ENCODE results near the gene TBC1D12.
"Not testable (repeated sequence)": the region's sequence is repeated elsewhere in the genome, so short reads cannot be mapped to it uniquely, and the experiment has no call there.

The TBC1D12 gene

DNA sequence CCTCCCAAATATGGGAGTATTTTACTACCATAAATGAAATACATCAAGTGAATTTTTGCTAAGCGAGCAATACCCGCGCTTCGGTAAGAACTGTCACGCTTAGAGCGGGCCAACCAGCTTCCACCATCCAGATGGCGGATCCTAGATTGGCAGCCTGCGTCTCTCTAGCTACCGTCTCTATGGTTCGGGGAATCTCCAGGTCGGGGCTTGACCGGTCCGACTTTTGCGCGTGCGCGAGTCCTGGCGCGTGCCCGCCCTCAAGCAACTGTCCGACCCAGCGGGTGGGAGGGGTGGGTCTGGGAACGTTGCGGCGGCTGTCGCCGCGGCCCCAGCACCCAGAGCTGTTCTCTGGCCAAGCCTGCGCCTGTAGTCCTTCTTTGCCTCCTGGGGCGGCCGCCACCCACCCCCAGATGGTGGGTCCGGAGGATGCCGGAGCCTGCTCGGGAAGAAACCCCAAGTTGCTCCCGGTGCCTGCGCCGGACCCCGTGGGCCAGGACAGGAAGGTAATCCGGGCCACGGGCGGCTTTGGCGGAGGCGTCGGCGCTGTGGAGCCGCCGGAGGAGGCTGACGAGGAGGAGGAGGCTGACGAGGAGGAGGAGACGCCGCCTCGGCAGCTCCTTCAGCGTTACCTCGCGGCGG lies at the start of gene TBC1D12:
Gene TBC1D12 (plus strand): TSS at position 338 of the 639 bp plus-strand sequence. CDS start 73 bp downstream, at position 411.
- DNase-seq (ENCODE audit: low spot score), result no peak

DNA sequence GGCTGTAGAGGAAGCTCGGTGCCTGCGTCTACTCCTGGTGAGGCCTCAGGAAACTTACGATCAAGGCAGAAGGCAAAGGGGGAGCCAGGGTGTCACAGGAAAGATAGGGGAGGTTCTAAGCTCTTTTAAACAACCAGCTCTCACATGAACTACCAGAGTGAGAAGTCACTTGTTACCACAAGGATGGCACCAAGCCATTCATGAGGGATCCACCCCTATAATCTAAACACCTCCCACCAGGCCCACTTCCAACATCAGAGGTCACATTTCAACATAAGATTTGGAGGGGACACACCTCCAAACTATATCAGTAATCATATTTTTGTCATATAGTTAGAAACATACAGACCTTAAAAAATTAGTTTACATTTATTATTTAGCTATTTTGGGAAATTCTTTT lies 49.0 kb upstream of the TBC1D12 start:
- no peak for DNase-seq (ENCODE audit: low spot score)

DNA sequence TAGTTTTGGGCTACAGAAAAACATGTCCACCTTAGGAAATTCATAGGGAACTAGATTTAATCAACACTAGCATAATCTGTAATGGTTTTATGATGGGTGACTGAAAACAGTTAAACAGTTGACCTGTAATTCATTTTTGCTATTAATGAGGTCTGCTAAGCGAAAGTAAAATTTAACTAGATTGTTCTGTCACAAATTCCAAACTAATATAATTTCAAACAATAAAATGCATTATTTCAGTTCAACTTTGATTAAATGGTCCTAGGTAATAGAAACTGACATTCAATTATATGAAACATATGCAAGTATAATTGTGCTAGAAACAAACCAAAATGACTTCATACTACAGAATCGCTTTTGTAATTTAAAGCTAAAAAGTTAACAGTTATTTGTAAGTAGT lies 46.5 kb upstream of the TBC1D12 start:
- DNase-seq (ENCODE audit: low spot score), result no peak

DNA sequence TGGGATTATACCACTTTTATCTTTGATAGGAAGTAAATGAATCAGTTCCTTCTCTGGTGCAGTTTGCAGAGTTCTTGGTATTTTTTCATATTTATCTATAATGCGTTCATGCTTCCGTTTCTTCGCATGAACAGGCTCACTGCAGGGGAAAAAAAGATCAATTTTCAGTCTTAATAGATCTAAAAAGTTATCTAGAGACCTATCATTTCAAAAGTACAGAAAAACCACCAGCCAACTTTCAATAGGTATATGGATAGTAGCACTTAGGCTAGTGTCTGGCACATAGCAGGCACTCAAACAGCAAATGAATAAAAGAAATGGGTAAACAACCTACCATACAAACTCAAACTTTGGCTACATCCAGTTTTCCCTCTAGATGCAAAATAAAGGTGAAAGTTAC lies 45.1 kb upstream of the TBC1D12 start:
- DNase-seq (ENCODE audit: low spot score), result no peak

DNA sequence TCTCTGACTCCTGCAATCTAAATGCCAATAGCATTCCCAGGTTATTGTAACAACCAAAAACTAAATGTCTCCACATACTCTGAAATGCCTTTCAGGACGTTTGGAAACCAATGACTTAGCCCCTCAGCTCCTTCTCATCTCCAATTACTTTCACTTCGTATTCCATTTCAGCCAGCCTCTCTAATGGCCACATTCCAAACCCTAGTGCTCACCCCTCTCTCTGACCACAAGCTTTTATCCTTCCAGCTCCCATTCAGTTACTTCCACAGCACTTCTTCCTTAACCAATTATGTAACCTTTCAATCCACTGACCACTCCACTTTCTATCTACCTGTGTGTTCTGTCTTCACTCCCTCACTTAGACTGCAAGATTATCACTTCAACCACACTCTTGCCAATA lies 43.9 kb upstream of the TBC1D12 start:
- DNase-seq (ENCODE audit: low spot score), result no peak

DNA sequence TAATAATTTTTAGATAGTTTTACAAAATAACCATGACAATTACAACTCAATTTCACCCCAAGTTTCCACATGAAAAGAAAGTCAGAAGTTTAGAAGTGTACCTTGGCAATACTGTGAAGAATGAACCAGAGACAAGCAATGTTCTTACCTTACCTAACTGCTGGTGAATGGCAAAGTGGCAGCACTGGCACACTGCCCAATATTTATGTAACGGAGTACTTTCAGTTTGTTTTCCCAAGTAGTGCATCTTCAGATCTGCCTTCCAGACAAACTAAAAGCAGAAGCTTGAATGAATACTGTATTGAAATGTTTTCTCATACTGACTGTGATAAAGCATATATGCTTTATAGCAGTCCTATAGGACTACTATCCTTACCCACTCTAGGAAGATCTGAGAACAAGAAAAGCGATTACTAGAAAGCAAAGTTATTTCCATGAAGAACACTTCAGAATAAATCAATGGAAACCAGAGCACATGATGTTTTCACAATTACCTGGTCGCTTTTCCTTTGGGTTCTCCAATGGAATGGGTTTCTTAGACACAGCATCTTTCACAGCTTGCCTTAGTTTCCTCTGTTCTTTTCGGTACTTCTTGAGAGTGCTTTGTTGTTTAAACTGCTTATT lies 41.1 kb upstream of the TBC1D12 start:
- peak; percentile 20 for DNase-seq (ENCODE audit: low spot score)

DNA sequence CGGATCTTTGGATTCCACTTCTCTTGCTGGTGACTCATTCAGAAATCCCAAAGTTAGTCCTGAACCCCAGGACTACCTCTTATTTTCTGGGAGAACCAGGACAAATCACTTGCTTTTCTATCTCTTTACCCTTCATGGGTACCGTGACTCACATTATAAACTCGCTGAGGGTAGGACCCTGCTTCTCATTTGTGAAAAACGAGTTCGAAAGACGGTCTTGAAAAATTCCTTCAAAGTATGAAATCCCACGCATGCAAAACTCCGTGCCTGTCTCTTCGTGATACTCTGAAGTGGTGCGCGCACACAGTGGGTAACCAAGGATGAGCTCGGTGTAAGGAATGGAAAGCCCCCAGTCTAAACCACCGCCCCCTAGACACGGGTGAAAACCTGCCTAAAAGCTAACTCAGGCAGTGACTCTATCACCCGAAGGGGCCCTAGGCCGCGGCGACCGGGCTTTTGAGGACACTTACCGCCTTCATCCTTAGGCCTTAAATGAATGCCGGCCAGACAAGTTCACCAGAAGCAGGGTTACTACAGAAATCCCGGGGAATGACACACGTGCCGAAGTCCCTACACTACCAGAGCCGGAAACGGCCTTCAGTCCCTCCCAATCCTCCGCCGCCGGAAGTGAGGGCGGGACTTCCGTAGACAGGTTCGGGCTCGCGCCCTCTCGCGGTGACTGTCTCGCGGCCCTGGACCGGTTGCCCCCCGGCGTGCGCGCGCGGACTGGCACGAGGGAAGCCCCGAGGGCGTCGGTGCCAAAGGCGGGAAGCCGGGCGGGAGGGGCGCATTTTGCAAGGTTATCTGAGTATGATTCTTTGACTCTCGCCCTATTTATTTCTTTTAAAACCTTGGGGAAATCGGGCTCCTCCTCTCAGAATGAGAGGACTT lies 39.7 kb upstream of the TBC1D12 start, which contains the start of gene NOC3L:
Gene NOC3L (minus strand): TSS at position 580 of the 891 bp plus-strand sequence. CDS start 101 bp downstream, at position 479.
- peak; percentile 96 for DNase-seq (ENCODE audit: low spot score)

DNA sequence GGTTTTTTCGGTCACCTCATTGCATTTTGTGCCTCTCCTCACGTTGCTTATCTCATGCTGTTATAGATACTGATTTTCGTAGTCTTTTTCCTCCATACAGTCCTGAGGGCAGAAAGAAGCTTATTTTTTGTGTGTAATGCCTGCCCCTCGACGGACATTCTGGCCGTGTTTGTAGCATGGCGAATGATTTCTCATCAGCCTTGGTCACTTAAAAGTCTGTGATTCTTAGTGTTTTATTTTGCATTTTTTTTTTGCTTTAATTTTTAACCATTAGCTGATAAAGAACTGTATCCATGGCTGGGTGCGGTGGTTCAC lies 39.1 kb upstream of the TBC1D12 start:
- no peak for DNase-seq (ENCODE audit: low spot score)

DNA sequence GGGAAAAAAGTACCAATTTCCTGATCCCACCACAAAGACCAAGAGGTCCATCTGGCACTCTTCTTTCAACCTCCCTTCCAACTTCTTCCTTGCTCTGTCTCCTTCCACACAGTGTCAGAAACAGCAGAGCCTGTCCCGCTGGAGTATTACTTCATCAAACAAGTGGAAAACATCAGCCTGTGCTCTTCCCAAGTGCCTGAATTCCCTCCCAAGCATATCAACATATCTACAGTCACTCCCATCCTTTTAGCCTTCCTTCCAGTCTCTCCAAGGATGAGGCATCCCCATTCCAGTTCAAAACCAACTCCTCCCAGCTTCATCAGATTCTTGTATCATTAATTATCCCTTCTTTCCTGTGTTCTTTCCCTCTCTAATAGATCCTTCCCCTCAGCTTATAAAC lies 37.9 kb upstream of the TBC1D12 start:
- no peak for DNase-seq (ENCODE audit: low spot score)

DNA sequence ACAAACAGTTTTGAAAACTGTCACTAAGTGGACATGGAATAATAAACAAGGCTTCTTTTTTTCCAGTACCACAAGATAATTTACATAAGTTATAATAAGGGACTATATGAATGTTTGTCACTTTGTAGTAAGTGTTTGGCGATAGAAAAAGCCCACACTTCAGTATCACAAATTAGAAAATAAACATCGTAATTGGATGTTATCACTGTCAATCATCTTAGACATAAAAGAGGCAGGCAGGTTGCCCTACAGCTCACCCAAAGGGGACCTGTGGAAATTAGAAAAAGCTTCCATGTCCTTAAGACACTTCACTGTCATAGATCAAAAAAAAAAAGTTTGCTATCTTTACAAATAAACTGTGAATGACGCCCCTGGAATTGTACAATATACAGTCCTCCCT lies 36.0 kb upstream of the TBC1D12 start:
- DNase-seq (ENCODE audit: low spot score), result no peak

DNA sequence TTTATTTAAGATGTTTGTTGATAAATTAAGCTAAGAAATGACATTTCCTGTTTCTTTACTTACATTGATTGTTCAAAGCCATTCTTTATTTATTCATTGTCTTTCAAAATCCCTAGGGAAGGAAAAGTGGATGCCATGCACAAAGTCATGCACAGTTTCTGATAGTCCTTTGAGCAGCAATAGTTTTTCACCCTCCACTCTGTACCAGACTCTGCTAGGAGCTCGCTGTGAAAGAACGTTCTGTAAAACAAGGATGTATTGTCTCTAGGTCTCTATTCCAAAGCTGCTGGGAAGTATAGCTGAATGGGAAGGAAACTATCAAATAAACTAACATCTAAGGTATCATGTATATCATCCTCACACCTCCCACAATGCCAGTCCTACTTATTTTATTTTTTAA lies 31.8 kb upstream of the TBC1D12 start:
- no peak for DNase-seq (ENCODE audit: low spot score)

DNA sequence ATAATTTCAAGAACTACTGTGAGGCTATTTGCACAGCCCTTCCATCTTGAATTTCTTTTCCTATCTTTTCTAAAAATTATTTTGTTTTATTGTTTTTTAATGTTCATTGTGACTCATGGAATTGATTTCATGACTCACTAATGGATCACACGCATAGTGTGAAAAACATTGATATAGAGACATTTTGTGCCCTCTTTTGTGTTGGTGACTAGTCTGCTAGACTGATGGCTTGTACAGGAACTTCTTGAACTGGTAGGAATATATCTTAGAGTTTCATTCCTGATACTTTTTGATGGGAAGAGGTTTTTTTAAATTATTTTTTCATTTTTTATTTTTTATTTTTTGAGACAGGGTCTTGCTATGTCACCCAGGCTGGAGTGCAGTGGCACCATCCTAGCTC lies 27.0 kb upstream of the TBC1D12 start:
- no peak for DNase-seq (ENCODE audit: low spot score)

DNA sequence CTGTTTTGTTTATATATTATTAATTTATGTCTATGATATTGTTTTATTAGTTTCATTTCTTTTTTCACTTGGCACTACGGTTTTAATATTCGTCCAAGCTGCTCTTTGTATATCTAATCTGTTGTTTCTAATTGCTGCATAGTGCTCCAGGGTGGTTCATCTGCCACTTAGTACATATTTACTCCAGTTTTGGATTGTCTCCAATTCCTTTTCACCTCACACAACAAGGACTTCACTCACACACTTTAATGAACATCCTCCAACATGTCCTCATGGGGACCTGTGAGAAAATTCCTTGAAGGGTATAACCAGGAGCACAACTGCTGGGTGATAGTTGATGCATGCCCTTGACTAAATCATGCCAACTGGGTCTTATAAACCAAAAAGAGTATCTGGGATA lies 25.5 kb upstream of the TBC1D12 start:
- DNase-seq (ENCODE audit: low spot score), result no peak

DNA sequence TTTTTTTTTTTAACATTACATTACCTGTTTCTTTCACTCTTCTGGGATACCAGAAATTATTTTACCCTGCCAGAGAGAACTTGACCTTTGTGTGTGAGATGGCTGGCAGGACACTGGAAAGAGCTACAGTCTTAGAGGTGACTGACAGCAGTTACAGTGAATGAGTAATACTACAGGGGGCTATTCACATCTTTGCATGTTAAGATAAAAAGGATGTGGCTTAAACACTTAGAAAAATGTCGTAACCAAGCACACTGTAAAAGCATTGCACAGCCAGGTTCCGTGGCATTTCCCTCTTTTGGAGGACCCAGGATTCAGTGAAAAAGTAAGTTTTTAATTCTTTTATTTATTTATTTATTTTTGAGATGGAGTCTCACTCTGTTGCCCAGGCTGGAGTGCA lies 18.8 kb upstream of the TBC1D12 start:
- no peak for DNase-seq (ENCODE audit: low spot score)

DNA sequence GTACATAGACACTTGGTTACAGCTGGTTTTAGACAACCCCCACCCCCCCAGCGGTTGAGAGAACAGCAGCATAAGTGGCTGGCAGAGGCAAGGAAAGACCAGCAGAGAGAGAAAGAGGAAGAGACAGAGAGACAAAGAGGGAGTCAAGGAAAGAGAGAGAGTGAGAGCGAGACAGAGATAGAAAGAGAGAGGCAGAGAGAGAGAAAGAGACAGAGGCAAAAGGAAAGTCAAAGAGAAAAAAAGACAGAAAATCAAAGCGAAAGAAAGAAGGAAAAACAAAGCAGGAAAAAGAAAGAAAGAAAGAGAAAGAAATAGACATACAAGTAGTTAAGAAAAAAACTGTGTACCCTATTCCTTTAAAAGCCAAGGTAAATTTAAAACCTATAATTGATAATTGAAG lies 16.6 kb upstream of the TBC1D12 start:
- not testable (repeated sequence) for DNase-seq (ENCODE audit: low spot score)

DNA sequence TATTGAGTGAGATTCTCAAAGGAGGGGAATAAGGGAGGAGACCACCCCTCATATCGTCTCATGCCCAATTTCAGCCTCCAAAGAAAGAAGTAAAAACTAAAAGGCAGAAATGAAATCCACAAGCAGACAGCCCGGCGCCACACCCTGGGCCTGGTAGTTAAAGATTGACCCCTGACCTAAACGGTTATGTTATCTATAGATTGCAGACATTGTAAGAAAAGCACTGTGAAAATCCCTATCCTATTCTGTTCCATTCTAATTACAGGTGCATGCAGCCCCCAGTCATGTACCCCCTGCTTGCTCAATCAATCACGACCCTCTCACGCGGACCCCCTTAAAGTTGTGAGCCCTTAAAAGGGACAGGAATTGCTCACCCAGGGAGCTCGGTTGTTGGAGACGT lies 10.2 kb upstream of the TBC1D12 start:
- not testable (repeated sequence) for DNase-seq (ENCODE audit: low spot score)

DNA sequence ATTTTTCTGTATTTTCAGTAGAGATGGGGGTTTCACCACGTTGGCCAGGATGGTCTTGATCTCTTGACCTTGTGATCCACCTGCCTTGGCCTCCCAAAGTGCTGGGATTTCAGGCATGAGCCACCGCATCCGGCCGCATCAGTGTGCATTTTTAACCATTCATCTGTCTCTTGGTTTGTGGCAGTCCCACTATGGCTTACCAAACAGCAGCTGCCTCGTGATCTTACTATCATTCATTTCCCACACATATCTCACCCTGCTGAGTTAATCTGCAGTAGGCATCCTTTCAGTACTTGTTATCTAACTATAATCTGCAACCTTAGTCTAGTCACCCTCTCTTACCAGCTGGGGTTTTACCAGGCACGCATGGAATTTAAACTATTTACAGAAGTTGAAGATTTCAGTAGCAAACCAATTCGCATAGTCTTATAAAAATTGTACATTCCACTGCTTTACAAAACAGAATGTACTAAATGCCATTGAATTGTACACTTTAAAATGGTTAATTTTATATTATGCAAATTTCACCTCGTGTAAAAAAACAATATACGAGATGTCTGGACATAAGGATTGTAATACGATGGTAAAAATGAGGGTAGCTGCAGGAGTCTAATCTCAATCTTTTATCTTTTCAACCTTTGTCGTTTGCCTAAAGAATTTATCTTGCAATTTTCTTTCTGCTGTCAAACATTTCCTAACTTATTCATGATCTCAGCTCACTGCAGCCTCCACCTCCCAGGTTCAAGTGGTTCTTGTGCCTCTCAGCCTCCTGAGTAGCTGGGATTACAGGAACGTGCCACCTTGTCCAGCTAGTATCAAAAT lies 4.6 kb upstream of the TBC1D12 start:
- no peak for DNase-seq (ENCODE audit: low spot score)

DNA sequence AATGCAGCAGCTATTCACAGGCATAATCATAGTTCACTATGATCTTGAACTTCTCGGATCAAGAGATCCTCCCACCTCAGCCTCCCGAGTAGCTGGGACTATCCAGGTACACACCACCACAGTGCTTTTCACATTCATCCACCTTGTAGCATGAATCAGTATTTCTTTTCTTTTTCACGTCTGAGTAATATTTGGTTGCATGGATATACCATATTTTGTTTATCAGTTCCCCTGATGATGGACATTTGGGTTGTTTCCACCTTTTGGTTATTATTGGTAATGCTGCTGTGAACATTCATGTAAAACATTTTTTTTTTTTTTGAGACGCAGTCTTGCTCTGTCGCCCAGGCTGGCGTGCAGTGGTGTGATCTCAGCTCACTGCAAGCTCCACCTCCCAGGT lies 3.6 kb upstream of the TBC1D12 start:
- no peak for DNase-seq (ENCODE audit: low spot score)

DNA sequence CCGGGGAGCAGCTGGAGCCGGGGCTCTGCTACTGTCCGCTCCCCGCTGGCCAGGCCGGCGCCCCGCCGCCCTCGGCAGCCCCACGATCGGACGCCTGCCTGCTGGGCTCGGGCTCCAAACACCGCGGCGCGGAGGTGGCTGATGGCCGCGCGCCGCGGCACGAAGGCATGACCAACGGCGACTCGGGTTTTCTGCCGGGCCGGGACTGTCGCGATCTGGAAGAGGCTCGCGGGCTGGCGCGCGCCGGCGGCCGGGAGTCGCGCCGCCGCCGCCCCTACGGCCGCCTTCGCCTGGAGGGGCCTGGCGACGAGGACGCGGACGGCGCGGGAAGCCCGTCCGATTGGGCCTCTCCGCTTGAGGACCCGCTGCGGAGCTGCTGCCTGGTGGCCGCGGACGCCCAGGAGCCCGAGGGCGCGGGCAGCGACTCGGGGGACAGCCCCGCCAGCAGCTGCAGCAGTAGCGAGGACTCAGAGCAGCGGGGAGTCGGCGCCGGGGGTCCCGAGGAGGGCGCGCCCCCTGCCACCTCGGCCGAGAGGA lies 570 bp downstream of the TBC1D12 start:
- DNase-seq (ENCODE audit: low spot score), result no peak

DNA sequence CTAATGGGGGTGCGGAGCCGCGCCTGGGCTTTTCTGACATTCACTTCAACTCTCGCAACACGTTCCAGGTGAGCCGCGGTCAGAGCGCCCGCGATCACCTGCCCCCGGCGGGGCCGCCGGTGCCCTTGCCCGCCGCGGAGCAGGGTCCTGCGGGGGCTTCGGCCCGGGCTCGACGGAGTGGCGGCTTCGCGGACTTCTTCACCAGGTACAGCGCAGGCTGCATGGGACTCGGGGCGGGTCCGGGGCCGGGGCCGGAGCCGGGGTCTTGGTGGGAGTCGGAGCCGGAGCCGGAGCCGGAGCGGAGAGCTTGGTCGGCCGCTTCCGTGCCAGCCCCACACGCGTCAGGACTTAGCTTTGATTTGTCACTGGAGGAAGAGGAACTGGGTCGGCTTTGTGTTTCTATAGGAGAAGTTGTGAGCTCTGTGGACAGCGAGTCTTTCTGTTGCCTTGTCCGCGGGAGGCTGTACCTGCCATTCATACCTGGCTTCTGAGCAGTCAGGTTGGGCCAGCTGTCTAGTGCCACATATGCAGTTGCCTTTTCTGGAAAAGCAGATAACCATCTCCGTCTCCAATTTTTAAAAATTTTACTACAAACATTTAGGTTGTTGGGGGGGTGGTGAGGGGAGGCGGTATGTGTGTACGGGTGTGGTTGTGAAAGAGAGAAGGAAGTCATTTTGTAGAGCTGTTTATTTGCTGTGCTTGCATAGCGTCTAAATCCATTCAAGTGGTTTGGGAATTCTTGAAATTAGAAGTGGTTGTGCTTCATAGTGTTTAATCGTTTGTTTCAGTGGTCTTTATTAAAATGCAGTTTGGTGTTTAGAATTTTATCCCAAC lies 1.3 kb downstream of the TBC1D12 start:
- no peak for DNase-seq (ENCODE audit: low spot score)

DNA sequence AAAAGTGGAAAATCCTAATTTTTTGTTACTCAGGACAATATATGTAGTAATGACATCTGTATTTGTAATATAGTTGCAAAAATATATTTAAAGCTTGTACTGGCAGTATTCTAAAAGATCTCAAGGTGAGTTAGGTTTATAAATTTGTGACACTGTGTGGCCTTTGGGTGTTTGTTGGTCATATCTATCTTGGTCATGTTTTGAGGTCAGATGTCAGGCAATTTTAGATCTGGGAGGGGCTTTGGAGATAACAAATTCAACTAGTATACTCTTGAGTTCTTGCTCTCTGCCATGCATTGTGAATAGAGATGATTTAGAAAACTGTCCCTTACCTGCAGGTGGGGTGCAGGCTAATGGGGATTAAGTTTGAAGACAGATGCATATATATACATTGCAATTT lies 3.1 kb downstream of the TBC1D12 start:
- DNase-seq (ENCODE audit: low spot score), result no peak

All from NAMALWA (cell line).